SK-N-SH (cell line): ENCODE measurements around the gene MGAT5. TPM values are rescaled to one million over a fixed set of nuclear protein-coding genes. Genes with fewer than 3 reads are reported as not detected.

ENCODE experiments used
- CTCF ChIA-PET: fragments of 300-600, 350-600 bp; formaldehyde crosslinking; extraction: SDS; loops from one replicate; lab custom pipeline; 2021; lab: Yijun Ruan, JAX
- POLR2A ChIA-PET: fragments of 350-600 bp; sonication (Branson Sonifier 250); formaldehyde crosslinking; extraction: SDS; loops from one replicate; lab custom pipeline; 2020; ENCODE audit warnings: antibody characterized with exemption, inconsistent platforms; lab: Yijun Ruan, JAX
- DNase-seq: peaks from one replicate; pipeline ENCODE4 v3.0.0; 2012
- H2AFZ ChIP-seq: fragments of 200-600 bp; sonication (generic); 2 replicates; pipeline ENCODE4 v1.8.1; 2016; ENCODE audit warnings: antibody characterized with exemption, mild to moderate bottlenecking, low read depth
- H3F3A ChIP-seq: fragments of 200-600 bp; sonication (generic); replicated peaks from 2 replicates; pipeline ENCODE3; 2016; ENCODE audit warnings: antibody characterized with exemption, mild to moderate bottlenecking; ENCODE audit not compliant: insufficient read depth
- H3K27ac ChIP-seq, 2 experiments: fragments of 200-500 bp in 1 of 2; fragments of 200-600 bp in 1 of 2; sonication (Bioruptor generic) in 1 of 2; sonication (generic), shearing (Covaris generic) in 1 of 2; 2 replicates each; pipeline versions ENCODE4 v1.5.1 to v1.6.1; 2014 to 2016; ENCODE audit warnings: low read depth in 2 of 2, inconsistent platforms in 1 of 2, low read length in 1 of 2, mild to moderate bottlenecking in 1 of 2, mixed read lengths in 1 of 2
- H3K27me3 ChIP-seq: fragments of 200-600 bp; sonication (generic), shearing (Covaris generic); 2 replicates; pipeline ENCODE4 v1.6.1; 2016; ENCODE audit warnings: mixed run types; ENCODE audit not compliant: insufficient read depth
- H3K36me3 ChIP-seq, 2 experiments: fragments of 200-500 bp in 1 of 2; fragments of 200-600 bp in 1 of 2; sonication (Bioruptor generic) in 1 of 2; sonication (generic) in 1 of 2; replicated peaks in 1 of 2; 2 replicates each; pipeline versions ENCODE3 to v1.5.1; 2014 to 2016; ENCODE audit warnings: low read length in 1 of 2, mild to moderate bottlenecking in 1 of 2; ENCODE audit not compliant: insufficient read depth in 2 of 2, control insufficient read depth in 1 of 2
- H3K4me1 ChIP-seq, 2 experiments: fragments of 200-500 bp in 1 of 2; fragments of 200-600 bp in 1 of 2; sonication (Bioruptor generic) in 1 of 2; sonication (generic), shearing (Covaris generic) in 1 of 2; 2 replicates each; pipeline versions ENCODE4 v1.5.1 to v1.6.1; 2014 to 2016; ENCODE audit warnings: low read depth in 1 of 2, low read length in 1 of 2, mixed run types in 1 of 2; ENCODE audit not compliant: insufficient read depth in 2 of 2, control insufficient read depth in 1 of 2
- H3K4me2 ChIP-seq: fragments of 200-600 bp; sonication (generic), shearing (Covaris generic); 2 replicates; pipeline ENCODE4 v1.6.1; 2017; ENCODE audit warnings: mixed run types
- H3K4me3 ChIP-seq, 2 experiments: fragments of 200-500 bp in 1 of 2; fragments of 200-600 bp in 1 of 2; sonication (Bioruptor generic) in 1 of 2; sonication (generic), shearing (Covaris generic) in 1 of 2; 2 replicates each; pipeline versions ENCODE4 v1.5.1 to v1.8.1; 2014 to 2016; ENCODE audit warnings: low read depth in 2 of 2, inconsistent platforms in 1 of 2, low read length in 1 of 2, mild to moderate bottlenecking in 1 of 2, mixed read lengths in 1 of 2, moderate library complexity in 1 of 2
- H3K79me2 ChIP-seq: fragments of 200-600 bp; sonication (generic); 2 replicates; pipeline ENCODE4 v1.8.1; 2017; ENCODE audit warnings: mild to moderate bottlenecking; ENCODE audit not compliant: insufficient read depth
- H3K9ac ChIP-seq: fragments of 200-600 bp; sonication (generic); 2 replicates; pipeline ENCODE4 v1.6.1; 2017; ENCODE audit warnings: mixed run types
- H3K9me2 ChIP-seq: fragments of 200-600 bp; sonication (generic); 2 replicates; pipeline ENCODE4 v1.6.1; 2017; ENCODE audit warnings: mixed run types
- H3K9me3 ChIP-seq: fragments of 200-600 bp; sonication (generic); 2 replicates; pipeline ENCODE4 v1.6.1; 2017; ENCODE audit warnings: mixed run types, mild to moderate bottlenecking, moderate library complexity
- H4K20me1 ChIP-seq: fragments of 200-600 bp; sonication (generic); 2 replicates; pipeline ENCODE4 v1.6.1; 2017; ENCODE audit warnings: mild to moderate bottlenecking, mixed run types; ENCODE audit not compliant: insufficient read depth
- ELF1 ChIP-seq: IDR thresholded peaks from 2 replicates; pipeline ENCODE4 v1.4.0; 2012
- EP300 ChIP-seq, 2 experiments: IDR thresholded peaks; 2 replicates each; pipeline versions ENCODE4 v1.4.0 to v1.6.1; 2012; ENCODE audit warnings: borderline replicate concordance in 1 of 2, low read depth in 1 of 2, low read length in 1 of 2
- EZH2phosphoT487 ChIP-seq: fragments of 200-600 bp; sonication (generic); IDR thresholded peaks from 2 replicates; pipeline ENCODE4 v1.6.1; 2017; ENCODE audit warnings: low read depth, mixed run types, mild to moderate bottlenecking, antibody characterized with exemption, moderate library complexity, borderline replicate concordance
- FOSL2 ChIP-seq: IDR thresholded peaks from 2 replicates; pipeline ENCODE4 v1.4.0; 2012; ENCODE audit warnings: low read depth, mild to moderate bottlenecking, moderate library complexity, borderline replicate concordance
- FOXJ3 ChIP-seq: sonication (generic); formaldehyde crosslinking; IDR thresholded peaks from 2 replicates; pipeline ENCODE4 v1.5.1; 2020; ENCODE audit warnings: mild to moderate bottlenecking, missing genetic modification reagents
- GATA2 ChIP-seq: sonication (generic); formaldehyde crosslinking; IDR thresholded peaks from 2 replicates; pipeline ENCODE4 v1.5.0; 2020; ENCODE audit warnings: mild to moderate bottlenecking, missing genetic modification reagents
- IRF3 ChIP-seq: fragments of 150-350 bp; IDR thresholded peaks from 2 replicates; pipeline ENCODE4 v1.6.1; 2016; ENCODE audit warnings: mild to moderate bottlenecking, low read depth, low read length
- JUND ChIP-seq: IDR thresholded peaks from 2 replicates; pipeline ENCODE4 v1.4.0; 2012
- MXI1 ChIP-seq: IDR thresholded peaks from 2 replicates; pipeline ENCODE4 v1.6.1; 2012; ENCODE audit warnings: mild to moderate bottlenecking, low read depth, low read length, improper control_type of control experiment
- NFIC ChIP-seq: IDR thresholded peaks from 2 replicates; pipeline ENCODE4 v1.4.0; 2012; ENCODE audit warnings: borderline replicate concordance
- NRF1 ChIP-seq: IDR thresholded peaks from 2 replicates; pipeline ENCODE4 v1.6.1; 2012; ENCODE audit warnings: low read depth, mild to moderate bottlenecking, low read length
- POLR2AphosphoS5 ChIP-seq: IDR thresholded peaks from 2 replicates; pipeline ENCODE4 v1.6.1; 2012; ENCODE audit warnings: low read depth, low read length
- REST ChIP-seq: IDR thresholded peaks from 2 replicates; pipeline ENCODE4 v1.6.1; 2012; ENCODE audit warnings: mild to moderate bottlenecking, low read depth, low read length, moderate library complexity
- RFX5 ChIP-seq: IDR thresholded peaks from 2 replicates; pipeline ENCODE4 v1.6.1; 2012; ENCODE audit warnings: mild to moderate bottlenecking, improper control_type of control experiment, low read length
- SMC3 ChIP-seq: IDR thresholded peaks from 2 replicates; pipeline ENCODE4 v1.6.1; 2012; ENCODE audit warnings: low read depth, low read length, improper control_type of control experiment
- USF2 ChIP-seq: fragments of 150-350 bp; IDR thresholded peaks from 2 replicates; pipeline ENCODE4 v1.6.1; 2017; ENCODE audit warnings: antibody characterized with exemption, low read length, low read depth, borderline replicate concordance
- YY1 ChIP-seq: IDR thresholded peaks from 2 replicates; pipeline ENCODE4 v1.4.0; 2012; ENCODE audit warnings: low read depth, mild to moderate bottlenecking
- WGBS: methylation state at CpG from one replicate; pipeline ENCODE4 v1.1.6; 2017; ENCODE audit warnings: low lambda C conversion rate; 5-methylcytosine and 5-hydroxymethylcytosine counted together
- polyA plus RNA-seq, 3 experiments: library from polyadenylated mRNA; depleted of rRNA; stranded (reverse); fragments of >200 nt; gene quantifications; 2 replicates each; pipeline ENCODE4 v1.2.3, GENCODE V29; 2012

MGAT5 gene
- polyA plus RNA-seq, 1 of the 3 experiments (the other 2 are of a cell fraction), result 18.2 TPM

- WGBS, result 96% methylated on average over 7 of the region's 7 CpGs
- H3K4me2 ChIP-seq, result no peak overlapping the region
- no peaks in the 10 kb centered on the region for H4K20me1 ChIP-seq
- H3K36me3 ChIP-seq, result peaks cover 0 to 4% of the 10 kb centered on the region in 2 experiments
- no peaks in the 10 kb centered on the region for H3K79me2 ChIP-seq
- TF ChIP-seq EP300 (IDR thresholded peaks at IDR 0.05; ENCODE audit: borderline replicate concordance in 1 of 2, low read depth in 1 of 2, low read length in 1 of 2) (no peak), RFX5 (no peak), YY1 (no peak), IRF3 (no peak), MXI1 (no peak), FOXJ3 (CRISPR knock-in tag) (no peak), GATA2 (CRISPR knock-in tag) (no peak), POLR2AphosphoS5 (no peak), SMC3 (no peak), EZH2phosphoT487 (no peak), REST (no peak), NFIC (no peak), USF2 (no peak), ELF1 (no peak), FOSL2 (no peak), JUND (no peak), NRF1 (no peak)
- CTCF ChIA-PET, result interaction anchor here (1.1 to 4.2 kb wide), 5 partner anchors 8 to 302 kb away, joined by 3 to 21 read pairs (median 4); no protein-coding TSS in a partner anchor
- no peaks in the 10 kb centered on the region for H3K9me2 ChIP-seq
- H3K4me3 ChIP-seq, result no peak overlapping the region
- DNase-seq, result no peak
- H3K4me1 ChIP-seq, result peaks cover 0 to 3% of the 10 kb centered on the region in 2 experiments; a peak in 1 of 4 replicates
- H3F3A ChIP-seq, result peaks cover 6% of the 10 kb centered on the region
- H3K9ac ChIP-seq, result no peak overlapping the region
- no peaks in the 10 kb centered on the region for H3K9me3 ChIP-seq
- no peaks in the 10 kb centered on the region for H3K27me3 ChIP-seq
- POLR2A ChIA-PET, result no interaction called here
- no peak overlapping the region for H3K27ac ChIP-seq
- no peak overlapping the region for H2AFZ ChIP-seq
These were observed 166.4 kb downstream of the MGAT5 start for GRCh38 chr2:134420259-134420658.
